ENCODE results near the gene GPNMB.

The GPNMB gene

DNA sequence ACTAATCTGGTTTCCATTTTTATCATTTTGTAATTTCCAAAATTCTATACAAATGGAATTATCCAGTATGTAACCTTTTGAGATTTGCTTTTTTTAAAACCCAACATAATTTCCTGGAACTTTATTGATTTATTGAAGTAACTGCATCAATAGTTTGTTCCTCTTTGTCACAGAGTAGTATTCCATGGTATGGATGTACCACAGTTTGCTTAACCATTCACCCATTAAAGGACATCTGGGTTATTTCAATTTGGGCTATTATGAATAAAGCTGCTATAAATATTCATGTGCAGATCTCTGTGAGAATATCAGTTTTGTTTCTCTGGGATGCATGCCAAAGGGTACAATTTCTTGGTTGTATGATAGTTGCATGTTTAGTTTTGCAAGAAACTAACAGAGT, 2.9 kb downstream of the GPNMB start:
- H3K36me3 ChIP-seq (ENCODE audit: control insufficient read depth, low read length): no peaks in the 10 kb centered on the region
- H3F3A ChIP-seq (ENCODE audit: control insufficient read depth, insufficient read depth): no peaks in the 10 kb centered on the region
- peaks cover 60% of the 10 kb centered on the region for H3K27me3 ChIP-seq (ENCODE audit: control insufficient read depth, low read length)
- no peak overlapping the region for H3K4me3 ChIP-seq (ENCODE audit: low read length)
- H3K9me2 ChIP-seq (replicated peaks; ENCODE audit: control insufficient read depth, low read length): no peaks in the 10 kb centered on the region
- H3K9me3 ChIP-seq (ENCODE audit: control insufficient read depth, insufficient read depth, low read length): peaks cover 18% of the 10 kb centered on the region
- peaks cover 5% of the 10 kb centered on the region for H3K4me1 ChIP-seq (ENCODE audit: control insufficient read depth, low read length)
- H3K4me2 ChIP-seq (ENCODE audit: low read length): no peak overlapping the region
- H3K79me2 ChIP-seq (ENCODE audit: control insufficient read depth, low read length): no peaks in the 10 kb centered on the region
- H3K27ac ChIP-seq (ENCODE audit: low read depth, low read length): no peak overlapping the region
- no peaks in the 10 kb centered on the region for H4K20me1 ChIP-seq (ENCODE audit: control insufficient read depth, insufficient read depth, low read depth, low read length)
- TF ChIP-seq EZH2phosphoT487 (IDR thresholded peaks at IDR 0.05; ENCODE audit: borderline replicate concordance, low read length): no peak
- TF ChIP-seq, protein P1, sequence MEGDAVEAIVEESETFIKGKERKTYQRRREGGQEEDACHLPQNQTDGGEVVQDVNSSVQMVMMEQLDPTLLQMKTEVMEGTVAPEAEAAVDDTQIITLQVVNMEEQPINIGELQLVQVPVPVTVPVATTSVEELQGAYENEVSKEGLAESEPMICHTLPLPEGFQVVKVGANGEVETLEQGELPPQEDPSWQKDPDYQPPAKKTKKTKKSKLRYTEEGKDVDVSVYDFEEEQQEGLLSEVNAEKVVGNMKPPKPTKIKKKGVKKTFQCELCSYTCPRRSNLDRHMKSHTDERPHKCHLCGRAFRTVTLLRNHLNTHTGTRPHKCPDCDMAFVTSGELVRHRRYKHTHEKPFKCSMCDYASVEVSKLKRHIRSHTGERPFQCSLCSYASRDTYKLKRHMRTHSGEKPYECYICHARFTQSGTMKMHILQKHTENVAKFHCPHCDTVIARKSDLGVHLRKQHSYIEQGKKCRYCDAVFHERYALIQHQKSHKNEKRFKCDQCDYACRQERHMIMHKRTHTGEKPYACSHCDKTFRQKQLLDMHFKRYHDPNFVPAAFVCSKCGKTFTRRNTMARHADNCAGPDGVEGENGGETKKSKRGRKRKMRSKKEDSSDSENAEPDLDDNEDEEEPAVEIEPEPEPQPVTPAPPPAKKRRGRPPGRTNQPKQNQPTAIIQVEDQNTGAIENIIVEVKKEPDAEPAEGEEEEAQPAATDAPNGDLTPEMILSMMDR (IDR thresholded peaks at IDR 0.05; ENCODE audit: low read depth, low read length, poor library complexity, severe bottlenecking): no peak

DNA sequence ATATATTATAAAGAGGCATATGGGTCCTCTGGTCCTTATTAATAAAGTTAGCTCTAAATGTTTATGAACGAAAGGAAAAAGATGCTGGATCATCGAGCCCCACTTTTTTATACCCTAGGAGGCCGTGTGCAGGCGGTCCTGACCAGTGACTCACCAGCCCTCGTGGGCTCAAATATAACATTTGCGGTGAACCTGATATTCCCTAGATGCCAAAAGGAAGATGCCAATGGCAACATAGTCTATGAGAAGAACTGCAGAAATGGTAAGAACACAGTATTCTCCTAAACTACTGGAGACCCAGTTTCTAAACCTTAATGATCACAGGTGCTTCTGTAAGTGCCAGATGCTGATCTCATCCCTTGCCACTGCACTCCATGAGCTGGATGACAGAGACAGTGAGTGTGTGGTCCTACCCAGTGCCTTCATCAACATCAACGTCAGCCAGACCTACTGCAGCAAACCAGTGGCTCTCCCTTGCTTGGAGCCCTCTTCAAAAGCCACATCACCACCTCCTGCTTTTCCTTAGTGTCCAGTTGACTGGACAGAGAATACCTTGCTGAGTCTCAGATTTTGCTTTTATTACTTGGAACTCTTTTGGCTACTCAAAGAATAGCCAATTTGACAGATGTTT, 7.6 kb downstream of the GPNMB start:
- no peaks in the 10 kb centered on the region for H3K4me1 ChIP-seq (ENCODE audit: control insufficient read depth, low read length)
- H3K9me2 ChIP-seq (replicated peaks; ENCODE audit: control insufficient read depth, low read length): no peaks in the 10 kb centered on the region
- no peaks in the 10 kb centered on the region for H4K20me1 ChIP-seq (ENCODE audit: control insufficient read depth, insufficient read depth, low read depth, low read length)
- no peak overlapping the region for H3K27ac ChIP-seq (ENCODE audit: low read depth, low read length)
- no peak overlapping the region for H3K4me3 ChIP-seq (ENCODE audit: low read length)
- no peaks in the 10 kb centered on the region for H3F3A ChIP-seq (ENCODE audit: control insufficient read depth, insufficient read depth)
- no peak overlapping the region for H3K4me2 ChIP-seq (ENCODE audit: low read length)
- peaks cover 18% of the 10 kb centered on the region for H3K9me3 ChIP-seq (ENCODE audit: control insufficient read depth, insufficient read depth, low read length)
- H3K79me2 ChIP-seq (ENCODE audit: control insufficient read depth, low read length): no peaks in the 10 kb centered on the region
- H3K36me3 ChIP-seq (ENCODE audit: control insufficient read depth, low read length): no peaks in the 10 kb centered on the region
- TF ChIP-seq, protein P1 (IDR thresholded peaks at IDR 0.05; ENCODE audit: low read depth, low read length, poor library complexity, severe bottlenecking): no peak
- TF ChIP-seq EZH2phosphoT487 (IDR thresholded peaks at IDR 0.05; ENCODE audit: borderline replicate concordance, low read length): no peak
- H3K27me3 ChIP-seq (ENCODE audit: control insufficient read depth, low read length): peaks cover 53% of the 10 kb centered on the region

DNA sequence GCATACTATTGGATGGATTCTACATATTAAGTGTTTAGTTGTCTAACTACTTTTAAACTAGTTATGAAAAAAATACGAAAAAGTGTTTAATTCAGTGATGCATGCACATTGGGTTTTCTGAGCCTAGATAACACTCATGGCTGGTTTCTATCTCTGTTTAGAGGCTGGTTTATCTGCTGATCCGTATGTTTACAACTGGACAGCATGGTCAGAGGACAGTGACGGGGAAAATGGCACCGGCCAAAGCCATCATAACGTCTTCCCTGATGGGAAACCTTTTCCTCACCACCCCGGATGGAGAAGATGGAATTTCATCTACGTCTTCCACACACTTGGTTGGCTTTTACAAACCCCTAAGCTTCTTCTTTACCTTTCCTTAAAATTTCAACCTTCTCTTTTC, 10.2 kb downstream of the GPNMB start:
- no peak overlapping the region for H3K4me2 ChIP-seq (ENCODE audit: low read length)

More for the DNA sequence above, 10.2 kb downstream of the GPNMB start:
- Histone ChIP-seq H3K4me3 (ENCODE audit: low read length) (no peak overlapping the region), H3K27ac (ENCODE audit: low read depth, low read length) (no peak overlapping the region), H3K4me1 (ENCODE audit: control insufficient read depth, low read length) (no peaks in the 10 kb centered on the region), H4K20me1 (ENCODE audit: control insufficient read depth, insufficient read depth, low read depth, low read length) (no peaks in the 10 kb centered on the region), H3K9me2 (replicated peaks; ENCODE audit: control insufficient read depth, low read length) (no peaks in the 10 kb centered on the region), H3F3A (ENCODE audit: control insufficient read depth, insufficient read depth) (no peaks in the 10 kb centered on the region), H3K79me2 (ENCODE audit: control insufficient read depth, low read length) (no peaks in the 10 kb centered on the region), H3K9me3 (ENCODE audit: control insufficient read depth, insufficient read depth, low read length) (peaks cover 10% of the 10 kb centered on the region), H3K36me3 (ENCODE audit: control insufficient read depth, low read length) (no peaks in the 10 kb centered on the region), H3K27me3 (ENCODE audit: control insufficient read depth, low read length) (peaks cover 39% of the 10 kb centered on the region)
- TF ChIP-seq EZH2phosphoT487 (IDR thresholded peaks at IDR 0.05; ENCODE audit: borderline replicate concordance, low read length): no peak
- TF ChIP-seq, protein P1 (IDR thresholded peaks at IDR 0.05; ENCODE audit: low read depth, low read length, poor library complexity, severe bottlenecking): no peak

Data from DOHH2 (cell line).